Liver (tissue), 9 donors: Measurements from ENCODE around the gene LSM12. TPM values are rescaled to one million over a fixed set of nuclear protein-coding genes. Genes with fewer than 3 reads are reported as not detected.
"Not testable (repeated sequence)": the region's sequence is repeated elsewhere in the genome, so short reads cannot be mapped to it uniquely, and the experiment has no call there.

ENCODE experiments used
- DNase-seq: peaks from one replicate; pipeline ENCODE4 v3.0.0-alpha.2; 2017; ENCODE audit warnings: low spot score
- H3K27ac ChIP-seq, 2 donors: one replicate each; pipeline ENCODE4 v1.7.0; 2013; ENCODE audit warnings: inconsistent platforms in 2 of 2, low read length in 2 of 2, control low read depth in 1 of 2, low read depth in 1 of 2, mild to moderate bottlenecking in 1 of 2
- H3K27me3 ChIP-seq, 4 donors: one replicate each; pipeline versions ENCODE4 v1.6.1 to v1.7.0; 2013; ENCODE audit warnings: low read length in 3 of 4, inconsistent platforms in 1 of 4, mild to moderate bottlenecking in 1 of 4, moderate library complexity in 1 of 4; ENCODE audit not compliant: control insufficient read depth in 4 of 4, insufficient read depth in 4 of 4
- H3K36me3 ChIP-seq, 4 donors: one replicate each; pipeline versions ENCODE4 v1.6.1 to v1.7.0; 2013; ENCODE audit warnings: low read length in 3 of 4, mild to moderate bottlenecking in 3 of 4, low read depth in 1 of 4, moderate library complexity in 1 of 4; ENCODE audit not compliant: control insufficient read depth in 4 of 4, insufficient read depth in 3 of 4
- H3K4me1 ChIP-seq, 4 donors: one replicate each; pipeline versions ENCODE4 v1.6.1 to v1.7.0; 2013; ENCODE audit warnings: low read length in 3 of 4, mild to moderate bottlenecking in 3 of 4, moderate library complexity in 1 of 4; ENCODE audit not compliant: control insufficient read depth in 4 of 4, insufficient read depth in 4 of 4
- H3K4me3 ChIP-seq, 3 donors: one replicate each; pipeline versions ENCODE4 v1.6.1 to v1.7.0; 2013; ENCODE audit warnings: low read length in 3 of 3, control low read depth in 1 of 3, low read depth in 1 of 3, mild to moderate bottlenecking in 1 of 3
- H3K9ac ChIP-seq, 2 donors: one replicate each; pipeline ENCODE4 v1.7.0; 2013; ENCODE audit warnings: low read length in 2 of 2, mild to moderate bottlenecking in 2 of 2, moderate library complexity in 2 of 2, control low read depth in 1 of 2, low read depth in 1 of 2
- H3K9me3 ChIP-seq, 4 donors: one replicate each; pipeline versions ENCODE4 v1.6.1 to v1.7.0; 2013; ENCODE audit warnings: low read length in 3 of 4; ENCODE audit not compliant: control insufficient read depth in 4 of 4
- FOXA2 ChIP-seq: IDR thresholded peaks from 2 replicates; pipeline ENCODE4 v1.6.1; 2016; ENCODE audit warnings: antibody characterized with exemption
- GABPA ChIP-seq, 2 donors: IDR thresholded peaks in 1 of 2; conservative IDR thresholded peaks in 1 of 2; 2 replicates each; pipeline ENCODE4 v1.6.1; 2016; ENCODE audit warnings: antibody characterized with exemption in 2 of 2, mild to moderate bottlenecking in 1 of 2, moderate library complexity in 1 of 2
- HNF4A ChIP-seq, 2 donors: conservative IDR thresholded peaks; 2 replicates each; pipeline ENCODE4 v1.6.1; 2016; ENCODE audit warnings: antibody characterized with exemption in 2 of 2, mild to moderate bottlenecking in 2 of 2
- HNF4G ChIP-seq: IDR thresholded peaks from 2 replicates; pipeline ENCODE4 v1.6.1; 2016; ENCODE audit warnings: antibody characterized with exemption
- JUND ChIP-seq, 2 donors: IDR thresholded peaks; 2 replicates each; pipeline ENCODE4 v1.6.1; 2016; ENCODE audit warnings: antibody characterized with exemption in 2 of 2
- RAD21 ChIP-seq, 2 donors: IDR thresholded peaks; 2 replicates each; pipeline ENCODE4 v1.6.1; 2016; ENCODE audit warnings: antibody characterized with exemption in 2 of 2, mild to moderate bottlenecking in 2 of 2
- RXRA ChIP-seq, 2 donors: IDR thresholded peaks; 2 replicates each; pipeline ENCODE4 v1.6.1; 2017 to 2018; ENCODE audit warnings: antibody characterized with exemption in 2 of 2, mild to moderate bottlenecking in 1 of 2
- SP1 ChIP-seq: IDR thresholded peaks from 2 replicates; pipeline ENCODE4 v1.6.1; 2018; ENCODE audit warnings: antibody characterized with exemption, mild to moderate bottlenecking
- TAF1 ChIP-seq: conservative IDR thresholded peaks from 2 replicates; pipeline ENCODE4 v1.6.1; 2016; ENCODE audit warnings: antibody characterized with exemption, mild to moderate bottlenecking
- YY1 ChIP-seq: IDR thresholded peaks from 2 replicates; pipeline ENCODE4 v1.6.1; 2016; ENCODE audit warnings: antibody characterized with exemption, mild to moderate bottlenecking
- WGBS: extraction: QIAGEN DNeasy Blood & Tissue Kit; methylation state at CpG from one replicate; pipeline ENCODE4 v1.1.7; 2013; 5-methylcytosine and 5-hydroxymethylcytosine counted together
- polyA plus RNA-seq, 2 donors: library from polyadenylated mRNA; stranded (reverse) in 1 of 2; unstranded in 1 of 2; fragments of 200-250 nt in 1 of 2; fragments of >200 nt in 1 of 2; fragmentation: Nextera tagmentation in 1 of 2; extraction: Ambion mirVana in 1 of 2; gene quantifications; one replicate each; pipeline versions ENCODE4 v1.2.1 to v1.2.3, GENCODE V29; 2013 to 2015
- total RNA-seq, 2 donors: library from RNA; depleted of rRNA; stranded (reverse); fragments of >200 nt; gene quantifications; one replicate each; pipeline ENCODE4 v1.2.3, GENCODE V29; 2014
- TF ChIP-seq, protein P1 (sequence below): IDR thresholded peaks from 2 replicates; pipeline ENCODE4 v1.6.1; 2016; ENCODE audit warnings: antibody characterized with exemption
- TF ChIP-seq, protein P2 (sequence below): IDR thresholded peaks from 2 replicates; pipeline ENCODE4 v1.6.1; 2016; ENCODE audit warnings: antibody characterized with exemption, mild to moderate bottlenecking
- TF ChIP-seq, protein P3 (sequence below): IDR thresholded peaks from 2 replicates; pipeline ENCODE4 v1.6.1; 2016; ENCODE audit warnings: antibody characterized with exemption
- donor health status: healthy.
- donor health status: healthy.
- donor health status: healthy.
- donor health status: healthy.
- donor health status: healthy.

The LSM12 gene
- total and polyA plus RNA-seq, 4 donors: 12.1 to 31.9 (median 15.1) TPM

DNA sequence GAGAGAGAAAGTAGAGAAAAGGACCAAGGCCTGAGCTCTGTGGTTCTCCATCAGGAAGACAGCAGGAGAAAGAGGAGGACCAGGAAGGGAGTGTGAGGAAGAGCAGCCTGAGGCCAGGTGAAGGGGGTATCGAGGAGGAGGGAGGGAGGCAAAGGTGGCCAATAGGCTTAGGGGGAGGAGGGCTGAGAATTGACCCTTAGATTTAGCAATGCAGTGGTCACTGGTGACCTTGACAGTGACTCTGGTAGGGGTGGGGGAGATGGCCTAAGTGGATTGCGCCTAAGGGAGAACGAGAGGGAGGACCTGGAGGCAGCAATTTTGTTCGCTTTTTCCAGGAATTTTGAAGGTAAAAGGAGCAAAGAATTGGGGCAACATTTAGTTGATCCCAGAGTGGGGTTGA, 67.4 kb downstream of the LSM12 start:
- no peaks in the 10 kb centered on the region for H3K27me3 ChIP-seq
- 61% methylated on average over 4 of the region's 4 CpGs for WGBS
- DNase-seq: no peak

DNA sequence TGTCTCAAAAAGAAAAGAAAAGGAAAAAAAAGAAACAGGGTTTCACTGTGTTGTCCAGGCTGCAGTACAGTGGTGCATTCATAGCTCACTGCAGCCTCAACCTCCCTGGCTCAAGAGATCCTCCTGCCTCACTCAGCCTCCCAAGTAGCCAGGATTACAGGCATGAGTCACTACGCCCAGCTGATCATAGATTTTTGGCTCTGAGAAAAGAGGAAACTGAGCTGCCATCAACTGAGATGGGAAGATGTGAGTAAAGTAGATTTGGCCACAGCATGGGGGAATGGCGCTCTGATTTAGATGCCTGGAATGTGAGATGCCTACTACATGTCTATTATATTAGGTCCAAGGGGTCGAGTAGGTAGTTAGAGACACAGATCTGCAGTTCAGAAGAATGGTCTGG, 67.9 kb downstream of the LSM12 start:
- H3K9ac ChIP-seq: no peak overlapping the region
- H3K36me3 ChIP-seq: no peaks in the 10 kb centered on the region
- no peak for TF ChIP-seq RAD21 (IDR thresholded peaks at IDR 0.05)
- no peak for TF ChIP-seq HNF4G
- no peak for TF ChIP-seq YY1
- TF ChIP-seq GABPA (IDR thresholded peaks at IDR 0.05 in 1 of 2, conservative IDR thresholded peaks at IDR 0.05 in 1 of 2): no peak
- TF ChIP-seq JUND (IDR thresholded peaks at IDR 0.05): no peak
- no peak for TF ChIP-seq FOXA2
- TF ChIP-seq SP1: no peak
- TF ChIP-seq TAF1: no peak
- TF ChIP-seq HNF4A (conservative IDR thresholded peaks at IDR 0.05): no peak
- TF ChIP-seq, protein P1, sequence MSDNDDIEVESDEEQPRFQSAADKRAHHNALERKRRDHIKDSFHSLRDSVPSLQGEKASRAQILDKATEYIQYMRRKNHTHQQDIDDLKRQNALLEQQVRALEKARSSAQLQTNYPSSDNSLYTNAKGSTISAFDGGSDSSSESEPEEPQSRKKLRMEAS: no peak
- TF ChIP-seq, protein P2, sequence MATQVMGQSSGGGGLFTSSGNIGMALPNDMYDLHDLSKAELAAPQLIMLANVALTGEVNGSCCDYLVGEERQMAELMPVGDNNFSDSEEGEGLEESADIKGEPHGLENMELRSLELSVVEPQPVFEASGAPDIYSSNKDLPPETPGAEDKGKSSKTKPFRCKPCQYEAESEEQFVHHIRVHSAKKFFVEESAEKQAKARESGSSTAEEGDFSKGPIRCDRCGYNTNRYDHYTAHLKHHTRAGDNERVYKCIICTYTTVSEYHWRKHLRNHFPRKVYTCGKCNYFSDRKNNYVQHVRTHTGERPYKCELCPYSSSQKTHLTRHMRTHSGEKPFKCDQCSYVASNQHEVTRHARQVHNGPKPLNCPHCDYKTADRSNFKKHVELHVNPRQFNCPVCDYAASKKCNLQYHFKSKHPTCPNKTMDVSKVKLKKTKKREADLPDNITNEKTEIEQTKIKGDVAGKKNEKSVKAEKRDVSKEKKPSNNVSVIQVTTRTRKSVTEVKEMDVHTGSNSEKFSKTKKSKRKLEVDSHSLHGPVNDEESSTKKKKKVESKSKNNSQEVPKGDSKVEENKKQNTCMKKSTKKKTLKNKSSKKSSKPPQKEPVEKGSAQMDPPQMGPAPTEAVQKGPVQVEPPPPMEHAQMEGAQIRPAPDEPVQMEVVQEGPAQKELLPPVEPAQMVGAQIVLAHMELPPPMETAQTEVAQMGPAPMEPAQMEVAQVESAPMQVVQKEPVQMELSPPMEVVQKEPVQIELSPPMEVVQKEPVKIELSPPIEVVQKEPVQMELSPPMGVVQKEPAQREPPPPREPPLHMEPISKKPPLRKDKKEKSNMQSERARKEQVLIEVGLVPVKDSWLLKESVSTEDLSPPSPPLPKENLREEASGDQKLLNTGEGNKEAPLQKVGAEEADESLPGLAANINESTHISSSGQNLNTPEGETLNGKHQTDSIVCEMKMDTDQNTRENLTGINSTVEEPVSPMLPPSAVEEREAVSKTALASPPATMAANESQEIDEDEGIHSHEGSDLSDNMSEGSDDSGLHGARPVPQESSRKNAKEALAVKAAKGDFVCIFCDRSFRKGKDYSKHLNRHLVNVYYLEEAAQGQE: no peak
- no peak for DNase-seq
- no peak overlapping the region for H3K4me3 ChIP-seq
- peaks cover 17 to 45% (median 35%) of the 10 kb centered on the region in 4 donors for H3K4me1 ChIP-seq
- 85% methylated on average over 3 of the region's 3 CpGs for WGBS
- no peaks in the 10 kb centered on the region for H3K27me3 ChIP-seq
- H3K27ac ChIP-seq: no peak overlapping the region
- no peaks in the 10 kb centered on the region for H3K9me3 ChIP-seq

More for the DNA sequence above, 67.4 kb downstream of the LSM12 start:
- H3K36me3 ChIP-seq: no peaks in the 10 kb centered on the region
- H3K4me1 ChIP-seq: peaks cover 18 to 50% (median 35%) of the 10 kb centered on the region in 4 donors
- no peak overlapping the region for H3K9ac ChIP-seq
- H3K27ac ChIP-seq: peak overlapping the region in 1 of 2 donors; percentile 7
- H3K4me3 ChIP-seq: no peak overlapping the region
- TF ChIP-seq YY1: no peak
- TF ChIP-seq, protein P3, sequence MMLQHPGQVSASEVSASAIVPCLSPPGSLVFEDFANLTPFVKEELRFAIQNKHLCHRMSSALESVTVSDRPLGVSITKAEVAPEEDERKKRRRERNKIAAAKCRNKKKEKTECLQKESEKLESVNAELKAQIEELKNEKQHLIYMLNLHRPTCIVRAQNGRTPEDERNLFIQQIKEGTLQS: no peak
- peak in 1 of 2 donors; percentile 31 for TF ChIP-seq RXRA (IDR thresholded peaks at IDR 0.05)
- peak; percentile 21 for TF ChIP-seq SP1
- H3K9me3 ChIP-seq: no peaks in the 10 kb centered on the region

DNA sequence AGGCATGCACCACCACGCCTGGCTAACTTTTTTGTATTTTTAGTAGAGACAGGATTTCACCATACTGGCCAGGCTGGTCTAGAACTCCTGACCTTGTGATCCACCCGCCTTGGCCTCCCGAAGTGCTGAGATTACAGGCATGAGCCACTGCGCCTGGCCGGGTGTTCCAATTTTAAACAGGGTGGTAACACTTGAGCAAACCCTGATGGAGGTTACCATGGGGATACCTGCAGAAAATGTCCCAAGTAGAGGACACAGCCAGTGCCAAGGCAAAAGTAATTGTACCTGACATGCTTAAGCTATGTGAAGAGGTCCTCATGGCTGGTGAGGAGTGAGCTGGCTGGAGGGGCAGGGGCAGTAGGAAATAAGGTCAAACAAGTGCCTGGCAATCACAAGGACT, 69.3 kb downstream of the LSM12 start:
- not testable (repeated sequence) for H3K27ac ChIP-seq, DNase-seq, H3K36me3 ChIP-seq, H3K9me3 ChIP-seq, H3K9ac ChIP-seq, H3K27me3 ChIP-seq, H3K4me3 ChIP-seq
- WGBS: 90% methylated on average over 5 of the region's 5 CpGs
- peaks cover 14 to 37% (median 28%) of the 10 kb centered on the region in 4 donors for H3K4me1 ChIP-seq
